ENCODE results near the gene SYNGR3. TPM values are rescaled to one million over a fixed set of nuclear protein-coding genes. Genes with fewer than 3 reads are reported as not detected.
"Not testable (repeated sequence)": the region's sequence is repeated elsewhere in the genome, so short reads cannot be mapped to it uniquely, and the experiment has no call there.

SYNGR3 gene
- total RNA-seq, 2 experiments from 2014 or later, result 11.9 to 12.4 TPM

GRCh38 chr16:1962161-1963153, 27.3 kb upstream of the SYNGR3 start:
- H3K27me3 Mint-ChIP-seq, DNase-seq, H3K9me3 Mint-ChIP-seq, CTCF ChIA-PET: not testable (repeated sequence)
- Mint-ChIP-seq H3K36me3 (peaks cover 47% of the 10 kb centered on the region), H3K27ac (peak overlapping the region; percentile 86), H3K4me3 (peak overlapping the region; percentile 92), H3K4me1 (ENCODE audit: low read depth) (peaks cover 46% of the 10 kb centered on the region)
- intact Hi-C loops (cut with micrococcal nuclease), result loop anchor here (2.0 to 5.0 kb wide), 3 partner anchors 50 to 466 kb away; partner anchors contain the start of genes CCNF, CRAMP1 and IFT140
- POLR2A ChIA-PET, result interaction anchor here (0.9 to 3.3 kb wide), 6 partner anchors 9 to 193 kb away, joined by 3 to 22 read pairs (median 10); partner anchors contain the start of genes GFER, MSRB1, TBL3 and TRAF7

DNA sequence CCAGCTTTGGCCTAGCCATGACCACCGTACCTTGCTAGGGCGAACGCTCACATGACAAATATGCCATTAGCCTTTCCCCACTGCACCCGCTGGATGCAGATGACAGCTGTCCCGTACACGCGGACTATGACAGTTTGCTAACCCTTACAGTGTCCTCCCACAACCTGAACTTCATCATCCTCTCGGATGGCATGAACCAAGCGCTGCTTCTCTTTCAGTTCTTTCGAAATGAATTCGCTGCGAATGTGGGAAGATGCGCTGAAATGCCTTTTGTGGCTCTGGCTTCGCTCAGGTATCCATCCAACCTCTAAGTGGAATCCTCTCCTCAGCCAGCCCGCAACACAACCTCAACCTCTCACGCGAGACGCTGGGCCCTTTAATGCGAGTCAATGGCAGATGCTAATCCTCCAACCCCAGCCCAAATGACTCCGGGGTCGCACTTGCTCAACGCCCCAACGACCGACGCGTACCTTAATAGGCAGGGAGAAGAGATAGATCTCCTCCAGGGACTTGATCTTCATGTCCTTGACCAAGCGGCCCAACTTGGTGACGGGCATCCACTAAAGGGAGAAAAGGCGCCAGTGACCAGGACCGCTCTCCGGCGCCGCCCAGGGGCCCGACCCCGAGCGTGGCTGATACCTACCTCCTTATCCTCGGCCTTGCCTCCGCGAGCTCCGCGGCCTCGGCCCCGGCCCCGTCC, 25.8 kb upstream of the SYNGR3 start:
- Mint-ChIP-seq H3K36me3 (peaks cover 47% of the 10 kb centered on the region), H3K4me1 (ENCODE audit: low read depth) (peaks cover 44% of the 10 kb centered on the region)
- intact Hi-C loops (cut with micrococcal nuclease), result loop anchor here (1.0 to 5.0 kb wide), 5 partner anchors 21 to 465 kb away; partner anchors contain the start of genes CCNF, CRAMP1, IFT140 and MSRB1

DNA sequence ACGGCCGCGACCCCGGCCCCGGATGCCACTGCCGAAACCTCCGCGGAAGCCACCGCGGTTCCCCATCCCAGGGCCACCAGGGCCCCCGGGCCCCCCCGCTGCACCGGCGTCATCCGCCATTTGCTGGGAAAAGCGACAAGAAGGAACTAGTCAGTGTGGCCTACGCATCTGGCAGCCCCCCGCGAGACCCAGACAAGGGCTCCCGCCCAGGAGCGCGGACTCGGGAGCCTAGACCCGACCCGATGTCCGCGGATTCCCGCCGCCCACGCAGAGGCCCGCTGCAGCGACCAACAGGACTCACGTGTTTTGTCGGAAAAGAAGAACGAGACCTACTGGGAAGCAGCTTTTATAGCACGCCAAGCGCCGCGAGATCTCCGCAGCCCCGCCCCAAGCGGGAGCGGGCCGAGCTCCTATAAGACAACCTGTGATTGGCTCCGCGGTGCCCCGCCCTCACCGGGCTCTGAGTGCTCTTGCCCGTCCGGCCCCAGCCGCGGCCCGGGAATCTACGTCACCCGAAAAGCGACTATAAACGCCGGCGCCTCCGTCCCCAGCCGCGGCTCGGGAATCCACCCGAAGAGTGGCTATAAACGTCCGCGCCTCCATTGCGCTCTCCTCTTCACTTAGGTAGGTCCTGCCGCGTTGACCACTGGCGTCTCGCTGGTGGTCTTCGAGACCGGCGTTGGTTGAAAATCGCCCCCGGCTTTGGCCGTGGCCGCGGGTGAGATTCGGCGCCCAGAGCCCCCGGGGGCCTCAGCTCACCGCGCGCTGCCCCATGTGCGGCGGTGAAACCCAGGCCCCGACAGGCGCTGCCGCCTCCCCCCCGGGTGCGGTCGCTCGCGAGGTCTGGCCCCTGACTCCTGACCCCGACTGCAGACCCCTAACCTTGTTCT, 25.0 kb upstream of the SYNGR3 start, which contains the start of gene RPS2:
RPS2 (minus strand) TSS at position 321 of the 890 bp plus-strand sequence; CDS start at position 120, 201 bp downstream.
- H3K27me3 Mint-ChIP-seq, result no peaks in the 10 kb centered on the region
- POLR2A ChIA-PET, result interaction anchor here (0.6 to 3.3 kb wide), 27 partner anchors 9 to 555 kb away, joined by 3 to 25 read pairs (median 4); partner anchors contain the start of genes AMDHD2, EME2, FAHD1 and GFER

More for the DNA sequence above, 25.8 kb upstream of the SYNGR3 start:
- H3K9me3 Mint-ChIP-seq, result no peaks in the 10 kb centered on the region
- H3K27ac Mint-ChIP-seq, result peak overlapping the region; percentile 86
- H3K4me3 Mint-ChIP-seq, result peak overlapping the region; percentile 92
- DNase-seq, result peak; percentile 54
- ChIA-PET POLR2A (interaction anchor here (0.7 to 3.3 kb wide), 20 partner anchors 8 to 258 kb away, joined by 3 to 25 read pairs (median 5); partner anchors contain the start of genes EME2, GFER, MAPK8IP3 and MRPS34), CTCF (interaction anchor here (0.6 to 1.0 kb wide), 4 partner anchors 20 to 557 kb away, joined by 3 read pairs; partner anchors contain the start of genes GFER and MSRB1)
- no peaks in the 10 kb centered on the region for H3K27me3 Mint-ChIP-seq

DNA sequence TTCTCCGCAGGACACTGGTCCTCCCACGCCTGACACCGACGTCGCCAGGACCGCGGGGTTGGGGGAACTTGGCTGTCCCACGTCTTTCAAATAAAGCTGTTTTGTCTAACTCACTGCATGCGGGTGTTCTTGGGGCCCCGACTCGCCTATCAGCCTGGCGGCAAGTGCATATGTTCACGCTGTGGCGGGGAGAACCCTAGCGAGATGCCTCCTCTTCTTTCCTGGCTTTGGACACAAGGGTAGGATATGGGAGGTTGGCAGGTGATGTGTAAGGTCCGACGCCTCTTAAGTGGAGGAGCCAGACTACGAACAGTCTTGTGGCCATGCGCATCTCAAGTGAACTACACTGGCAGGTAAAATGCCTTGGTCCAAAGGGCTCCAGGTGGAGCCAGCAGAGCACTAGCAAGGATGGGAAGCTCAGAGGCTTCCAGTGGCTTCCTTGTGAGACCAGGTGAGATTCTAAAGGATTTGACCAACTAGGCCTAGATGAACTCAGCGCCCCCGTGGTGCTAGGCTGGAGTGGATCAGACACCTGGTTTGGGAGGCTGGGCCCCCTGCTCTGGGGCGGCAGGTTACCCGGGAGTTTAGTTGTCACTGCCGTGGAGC, 24.3 kb upstream of the SYNGR3 start:
- Mint-ChIP-seq H3K4me1 (ENCODE audit: low read depth) (peaks cover 37% of the 10 kb centered on the region), H3K4me3 (peak overlapping the region; percentile 92), H3K27me3 (no peaks in the 10 kb centered on the region), H3K36me3 (peaks cover 46% of the 10 kb centered on the region), H3K27ac (peak overlapping the region; percentile 96), H3K9me3 (no peaks in the 10 kb centered on the region)
- CTCF ChIA-PET, result interaction anchor here (0.9 to 1.4 kb wide), 2 partner anchors 38 to 183 kb away, joined by 4 to 6 read pairs; partner anchors contain the start of genes NUBP2 and SPSB3
- peak; percentile 35 for DNase-seq
- POLR2A ChIA-PET, result interaction anchor here (0.6 to 3.3 kb wide), 21 partner anchors 8 to 555 kb away, joined by 3 to 25 read pairs (median 5); partner anchors contain the start of genes AMDHD2, EME2, GFER and MAPK8IP3
- intact Hi-C loops (cut with micrococcal nuclease), result loop anchor here (2.0 kb wide), 1 partner anchor 27 kb away; no protein-coding TSS in a partner anchor

More for the DNA sequence above, 25.0 kb upstream of the SYNGR3 start, which contains the start of gene RPS2:
- Mint-ChIP-seq H3K9me3 (no peaks in the 10 kb centered on the region), H3K4me3 (peak within 1 kb of the TSS; percentile 92), H3K36me3 (peaks cover 47% of the 10 kb centered on the region), H3K4me1 (ENCODE audit: low read depth) (peaks cover 41% of the 10 kb centered on the region), H3K27ac (peak within 1 kb of the TSS; percentile 96)
- intact Hi-C loops (cut with micrococcal nuclease), result loop anchor here (1.0 to 5.0 kb wide), 4 partner anchors 21 to 352 kb away; partner anchors contain the start of genes CRAMP1, IFT140 and MSRB1
- DNase-seq, result peak; percentile 99
- CTCF ChIA-PET, result interaction anchor here (0.6 to 1.0 kb wide), 6 partner anchors 19 to 557 kb away, joined by 3 to 4 read pairs (median 3); partner anchors contain the start of genes GFER, MSRB1, NUBP2 and SPSB3

- intact Hi-C loops (cut with micrococcal nuclease), result no loop called here
These were observed 23.3 kb upstream of the SYNGR3 start, which contains the start of gene RNF151 for GRCh38 chr16:1966460-1966859. TSS of gene RNF151 (plus strand) at chr16:1966856. CDS start at chr16:1966882, 26 bp downstream.

DNA sequence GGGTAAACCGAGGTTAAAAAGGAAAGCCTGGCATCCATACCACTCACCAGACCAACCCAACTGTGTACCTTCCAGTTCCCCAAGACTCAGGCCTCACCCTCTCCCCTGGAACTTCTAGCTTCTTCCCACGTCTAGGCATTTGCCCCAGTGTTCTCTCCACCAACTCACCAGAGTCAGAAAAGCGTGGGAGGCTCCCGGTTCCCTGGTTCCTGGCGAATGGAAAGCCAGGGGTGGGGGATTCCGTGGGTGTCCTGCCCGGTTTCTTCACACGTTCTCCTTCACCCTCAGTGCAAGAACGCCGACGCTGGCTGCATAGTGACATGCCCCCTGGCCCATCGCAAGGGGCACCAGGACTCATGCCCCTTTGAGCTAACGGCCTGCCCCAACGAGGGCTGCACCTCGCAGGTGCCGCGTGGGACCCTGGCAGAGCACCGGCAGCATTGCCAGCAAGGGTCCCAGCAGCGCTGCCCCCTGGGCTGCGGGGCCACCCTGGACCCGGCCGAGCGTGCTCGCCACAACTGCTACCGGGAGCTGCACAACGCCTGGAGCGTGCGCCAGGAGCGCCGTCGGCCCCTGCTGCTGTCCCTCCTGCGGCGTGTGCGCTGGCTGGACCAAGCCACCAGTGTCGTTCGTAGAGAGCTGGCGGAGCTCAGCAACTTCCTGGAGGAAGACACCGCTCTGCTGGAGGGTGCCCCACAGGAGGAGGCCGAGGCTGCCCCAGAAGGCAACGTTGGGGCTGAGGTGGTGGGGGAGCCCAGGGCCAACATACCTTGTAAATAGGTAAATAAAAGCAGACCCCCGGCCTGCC, 21.4 kb upstream of the SYNGR3 start:
- no peak overlapping the region for H3K4me3 Mint-ChIP-seq
- POLR2A ChIA-PET, result no interaction called here

More at GRCh38 chr16:1966460-1966859, 23.3 kb upstream of the SYNGR3 start, which contains the start of gene RNF151:
- H3K36me3 Mint-ChIP-seq, result peaks cover 38% of the 10 kb centered on the region
- peak within 1 kb of the TSS; percentile 96 for H3K27ac Mint-ChIP-seq
- H3K9me3 Mint-ChIP-seq, result no peaks in the 10 kb centered on the region
- H3K4me3 Mint-ChIP-seq, result peak within 1 kb of the TSS; percentile 92
- H3K27me3 Mint-ChIP-seq, result no peaks in the 10 kb centered on the region
- CTCF ChIA-PET, result interaction anchor here (0.6 to 1.4 kb wide), 2 partner anchors 37 to 81 kb away, joined by 3 to 6 read pairs; no protein-coding TSS in a partner anchor
- DNase-seq, result no peak
- POLR2A ChIA-PET, result interaction anchor here (1.1 to 2.3 kb wide), 3 partner anchors 25 to 189 kb away, joined by 3 to 25 read pairs (median 4); partner anchors contain the start of genes NUBP2, SPSB3 and TRAF7
- H3K4me1 Mint-ChIP-seq (ENCODE audit: low read depth), result peaks cover 35% of the 10 kb centered on the region

DNA sequence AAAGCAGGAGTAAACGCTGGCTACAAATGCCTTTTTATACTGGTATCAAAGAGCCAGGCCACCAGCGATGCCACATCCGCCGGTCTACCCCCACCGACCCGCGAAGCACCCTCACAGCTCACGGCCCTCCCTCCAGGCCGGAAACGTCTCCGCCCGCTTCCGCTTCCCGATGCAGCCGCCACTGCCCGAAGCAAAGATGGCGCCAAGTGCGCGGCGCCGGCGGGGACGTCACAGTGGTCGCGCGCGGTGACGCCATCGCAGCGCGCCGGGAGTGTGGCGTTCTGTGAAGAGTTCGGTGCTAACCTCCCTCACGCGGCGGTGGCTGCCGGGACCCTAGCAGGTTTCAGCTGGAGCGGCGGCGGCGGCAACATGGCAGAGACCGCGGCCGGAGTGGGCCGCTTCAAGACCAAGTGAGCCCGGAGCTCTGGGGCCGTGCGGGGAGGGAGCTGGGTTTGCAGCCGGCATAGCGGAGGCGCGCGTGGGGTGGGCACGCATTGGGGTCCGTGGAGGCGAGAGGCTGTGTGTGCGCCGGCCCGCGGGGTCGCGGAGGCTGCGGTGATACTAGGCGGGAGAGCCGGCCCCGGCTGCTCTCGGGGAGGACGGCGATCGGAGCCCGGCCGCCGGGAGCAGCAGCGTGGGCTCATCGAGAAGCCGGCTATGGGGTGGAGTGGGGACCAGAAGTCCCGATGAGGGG, 17.8 kb upstream of the SYNGR3 start, which contains the start of gene TBL3:
TBL3 (plus strand) TSS at position 258 of the 694 bp plus-strand sequence; CDS start at position 370, 112 bp downstream.
- intact Hi-C loops (cut with micrococcal nuclease), result no loop called here

More for the DNA sequence above, 21.4 kb upstream of the SYNGR3 start:
- no peaks in the 10 kb centered on the region for H3K9me3 Mint-ChIP-seq
- no peak for DNase-seq
- H3K27ac Mint-ChIP-seq, result no peak overlapping the region
- H3K27me3 Mint-ChIP-seq, result no peaks in the 10 kb centered on the region
- peaks cover 29% of the 10 kb centered on the region for H3K36me3 Mint-ChIP-seq
- intact Hi-C loops (cut with micrococcal nuclease), result no loop called here
- CTCF ChIA-PET, result interaction anchor here (0.8 kb wide), 1 partner anchor 172 kb away, joined by 3 read pairs; no protein-coding TSS in a partner anchor
- peaks cover 29% of the 10 kb centered on the region for H3K4me1 Mint-ChIP-seq (ENCODE audit: low read depth)

GRCh38 chr16:1972490-1972877, 17.3 kb upstream of the SYNGR3 start:
- Mint-ChIP-seq H3K36me3 (peaks cover 31% of the 10 kb centered on the region), H3K9me3 (no peaks in the 10 kb centered on the region), H3K27me3 (no peaks in the 10 kb centered on the region), H3K4me1 (ENCODE audit: low read depth) (peaks cover 20% of the 10 kb centered on the region), H3K27ac (no peak overlapping the region), H3K4me3 (peak overlapping the region; percentile 100)
- intact Hi-C loops (cut with micrococcal nuclease), result no loop called here
- CTCF ChIA-PET, result no interaction called here
- POLR2A ChIA-PET, result interaction anchor here (0.9 to 2.5 kb wide), 8 partner anchors 9 to 190 kb away, joined by 3 to 15 read pairs (median 9); partner anchors contain the start of genes NDUFB10, NOXO1, NUBP2 and SPSB3
- peak; percentile 35 for DNase-seq

More for the DNA sequence above, 17.8 kb upstream of the SYNGR3 start, which contains the start of gene TBL3:
- Mint-ChIP-seq H3K4me3 (peak within 1 kb of the TSS; percentile 100), H3K9me3 (no peaks in the 10 kb centered on the region), H3K36me3 (peaks cover 30% of the 10 kb centered on the region), H3K4me1 (ENCODE audit: low read depth) (peaks cover 20% of the 10 kb centered on the region), H3K27ac (peak within 1 kb of the TSS; percentile 100), H3K27me3 (no peaks in the 10 kb centered on the region)
- POLR2A ChIA-PET, result interaction anchor here (0.9 to 2.5 kb wide), 10 partner anchors 9 to 189 kb away, joined by 3 to 15 read pairs (median 8); partner anchors contain the start of genes MSRB1, NDUFB10, NOXO1 and NTHL1
- peak; percentile 98 for DNase-seq
- CTCF ChIA-PET, result interaction anchor here (0.6 to 1.4 kb wide), 3 partner anchors 32 to 607 kb away, joined by 3 read pairs; no protein-coding TSS in a partner anchor

Data from activated CD4-positive, alpha-beta memory T cell treated with anti-CD3 and anti-CD28 coated beads for 36 hours (primary cell).